HEK293T (cell line): ENCODE data around the gene REX1BD.

ENCODE experiments used
- ARNT ChIP-seq: fragments of 450-650 bp; IDR thresholded peaks from 2 replicates; pipeline ENCODE4 v1.6.1; 2017; ENCODE audit warnings: mild to moderate bottlenecking
- BHLHE40 ChIP-seq: fragments of 450-650 bp; IDR thresholded peaks from 2 replicates; pipeline ENCODE4 v1.6.1; 2016; ENCODE audit warnings: mild to moderate bottlenecking, moderate library complexity, borderline replicate concordance
- ELF4 ChIP-seq: fragments of 450-650 bp; IDR thresholded peaks from 2 replicates; pipeline ENCODE4 v1.6.1; 2017; ENCODE audit warnings: antibody characterized with exemption
- L3MBTL2 ChIP-seq: fragments of 450-650 bp; conservative IDR thresholded peaks from 2 replicates; pipeline ENCODE4 v1.6.1; 2016; ENCODE audit warnings: mild to moderate bottlenecking
- NFRKB ChIP-seq: fragments of 450-650 bp; IDR thresholded peaks from 2 replicates; pipeline ENCODE4 v1.6.1; 2016; ENCODE audit warnings: mild to moderate bottlenecking, moderate library complexity
- PKNOX1 ChIP-seq: fragments of 450-650 bp; IDR thresholded peaks from 2 replicates; pipeline ENCODE4 v1.6.1; 2016
- SP1 ChIP-seq: fragments of 450-650 bp; IDR thresholded peaks from 2 replicates; pipeline ENCODE4 v1.6.1; 2017
- TARDBP ChIP-seq: fragments of 450-650 bp; IDR thresholded peaks from 2 replicates; pipeline ENCODE4 v1.6.1; 2016
- ZNF384 ChIP-seq: fragments of 450-650 bp; IDR thresholded peaks from 2 replicates; pipeline ENCODE4 v1.6.1; 2016

GRCh38 chr19:18617562-18617961 is 29.0 kb downstream of the REX1BD start:
- TF ChIP-seq ZNF384: no peak
- TF ChIP-seq L3MBTL2: no peak
- TF ChIP-seq NFRKB: no peak
- TF ChIP-seq TARDBP: no peak
- TF ChIP-seq ELF4: no peak
- no peak for TF ChIP-seq PKNOX1
- TF ChIP-seq SP1: no peak
- no peak for TF ChIP-seq BHLHE40
- no peak for TF ChIP-seq ARNT
